CD4-positive, alpha-beta T cell (primary cell): ENCODE measurements around the gene PHLDA2. TPM values are rescaled to one million over a fixed set of nuclear protein-coding genes. Genes with fewer than 3 reads are reported as not detected.

Experiments used
- ATAC-seq: fragments of 200-7000 bp; cut with Tn5 transposase; one replicate; pipeline ENCODE4 v1.10.0; 2022; ENCODE audit warnings: mild to moderate bottlenecking; ENCODE audit not compliant: poor library complexity
- CTCF ChIA-PET: fragments of 350-600 bp; sonication (Branson Sonifier 250); formaldehyde crosslinking; loops from one replicate; lab custom pipeline; 2021; ENCODE audit warnings: antibody characterized with exemption, inconsistent platforms; lab: Charles Lee
- POLR2A ChIA-PET: fragments of 350-600 bp; sonication (Branson Sonifier 250); formaldehyde crosslinking; loops from one replicate; lab custom pipeline; 2021; ENCODE audit warnings: antibody characterized with exemption, inconsistent platforms; lab: Charles Lee
- DNase-seq, 14 experiments: peaks; one replicate each; pipeline ENCODE4 v3.0.0-alpha.2; 2013 to 2020; ENCODE audit warnings: mixed read lengths in 2 of 14
- H3K27ac ChIP-seq, 2 donors: one replicate each; pipeline versions ENCODE4 v1.5.1 to v1.7.0; 2013; ENCODE audit warnings: low read length in 2 of 2, low read depth in 1 of 2, mild to moderate bottlenecking in 1 of 2
- H3K27me3 ChIP-seq, 2 experiments: 1 replicate in 1 of 2; 2 replicates in 1 of 2; pipeline versions ENCODE4 v1.6.1 to v1.7.0; 2013; ENCODE audit warnings: low read length in 2 of 2, control low read depth in 1 of 2, mild to moderate bottlenecking in 1 of 2, moderate library complexity in 1 of 2; ENCODE audit not compliant: insufficient read depth in 2 of 2, control insufficient read depth in 1 of 2
- H3K36me3 ChIP-seq: one replicate; pipeline ENCODE4 v1.6.1; 2013; ENCODE audit warnings: low read length, control low read depth; ENCODE audit not compliant: insufficient read depth
- H3K4me1 ChIP-seq: one replicate; pipeline ENCODE4 v1.6.1; 2013; ENCODE audit warnings: low read length, control low read depth; ENCODE audit not compliant: insufficient read depth
- H3K4me3 ChIP-seq: one replicate; pipeline ENCODE4 v1.5.1; 2013; ENCODE audit warnings: mild to moderate bottlenecking, low read length, moderate library complexity
- H3K9me3 ChIP-seq, 2 experiments: 1 replicate in 1 of 2; 2 replicates in 1 of 2; pipeline versions ENCODE4 v1.6.1 to v1.7.0; 2013; ENCODE audit warnings: low read length in 2 of 2, mild to moderate bottlenecking in 2 of 2, control low read depth in 1 of 2, moderate library complexity in 1 of 2; ENCODE audit not compliant: control insufficient read depth in 1 of 2, insufficient read depth in 1 of 2
- H3K27ac Mint-ChIP-seq: one replicate; pipeline ENCODE4 v1.8.0; 2020; ENCODE audit warnings: mixed read lengths
- H3K27me3 Mint-ChIP-seq: one replicate; pipeline ENCODE4 v1.8.0; 2021; ENCODE audit warnings: mixed read lengths
- H3K36me3 Mint-ChIP-seq: one replicate; pipeline ENCODE4 v1.8.0; 2021; ENCODE audit warnings: low read depth, mixed read lengths
- H3K4me1 Mint-ChIP-seq: one replicate; pipeline ENCODE4 v1.8.0; 2021; ENCODE audit warnings: low read depth, mixed read lengths
- H3K4me3 Mint-ChIP-seq: one replicate; pipeline ENCODE4 v1.8.0; 2020; ENCODE audit warnings: mild to moderate bottlenecking, mixed read lengths
- H3K9me3 Mint-ChIP-seq: one replicate; pipeline ENCODE4 v1.8.0; 2020; ENCODE audit warnings: mixed read lengths
- intact Hi-C, 2 experiments: fragments of 100-400 bp; cut with DNase I in 1 of 2; cut with micrococcal nuclease in 1 of 2; formaldehyde crosslinking; loops; one replicate each; pipeline versions ENCODE4 v1.15.1 to v1.9.0; 2023 to 2025; cut with DNase I, micrococcal nuclease
- total RNA-seq, 174 experiments: library from RNA in 2 of 174; stranded (reverse) in 2 of 174; gene quantifications; one replicate each; pipeline ENCODE4 v1.2.3 and lab custom pipeline; 2021 to 2026
- TF ChIP-seq, protein P1 (sequence below): fragments of 200-600 bp; IDR thresholded peaks from one replicate; pipeline ENCODE4 v1.8.0; 2022; ENCODE audit warnings: antibody characterized with exemption, mild to moderate bottlenecking

The PHLDA2 gene
- total RNA-seq, 2 experiments from 2014 or later, result 1.1 to 1.3 TPM

DNA sequence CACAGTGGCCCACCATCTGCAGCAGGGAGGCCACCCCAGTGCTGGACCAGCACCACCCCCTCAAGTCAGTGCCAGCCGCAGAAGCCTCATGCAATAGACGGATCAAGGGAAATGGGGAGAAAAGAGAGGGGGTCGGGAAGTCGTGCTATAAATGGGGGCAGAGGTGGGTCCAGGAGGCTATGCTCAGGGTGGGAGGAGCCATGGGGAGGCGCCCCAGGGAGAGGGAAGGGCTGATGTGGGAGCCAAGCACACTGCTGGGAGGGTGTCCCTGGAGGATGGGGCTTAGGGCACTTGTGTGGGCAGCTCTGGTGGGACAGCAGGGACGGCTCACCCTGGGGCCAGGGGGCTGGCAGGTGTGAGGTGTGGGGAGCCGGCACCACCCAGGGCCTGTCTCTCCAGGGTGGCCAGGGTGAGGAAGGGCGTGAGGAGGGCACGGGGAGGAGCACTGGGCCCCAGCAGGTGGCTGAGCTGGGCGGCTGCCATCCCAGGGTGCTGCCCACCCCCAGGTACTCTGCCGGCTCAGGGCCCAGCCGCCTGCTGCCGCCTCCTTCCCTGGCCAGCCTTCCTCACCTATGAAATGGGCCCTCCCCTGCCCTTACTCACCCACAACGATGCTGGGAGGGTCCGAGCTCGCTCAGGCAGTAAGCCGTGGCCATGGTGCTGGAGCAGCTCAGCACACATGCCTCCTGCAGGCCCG lies 18.0 kb downstream of the PHLDA2 start:
- no peak overlapping the region for H3K27ac Mint-ChIP-seq
- no peaks in the 10 kb centered on the region for H3K9me3 Mint-ChIP-seq
- Histone ChIP-seq H3K4me1 (peaks cover 17% of the 10 kb centered on the region), H3K27me3 (no peaks in the 10 kb centered on the region), H3K9me3 (no peaks in the 10 kb centered on the region), H3K27ac (no peak overlapping the region), H3K36me3 (no peaks in the 10 kb centered on the region), H3K4me3 (no peak overlapping the region)
- no peak for ATAC-seq
- DNase-seq, result no peak
- TF ChIP-seq, protein P1, sequence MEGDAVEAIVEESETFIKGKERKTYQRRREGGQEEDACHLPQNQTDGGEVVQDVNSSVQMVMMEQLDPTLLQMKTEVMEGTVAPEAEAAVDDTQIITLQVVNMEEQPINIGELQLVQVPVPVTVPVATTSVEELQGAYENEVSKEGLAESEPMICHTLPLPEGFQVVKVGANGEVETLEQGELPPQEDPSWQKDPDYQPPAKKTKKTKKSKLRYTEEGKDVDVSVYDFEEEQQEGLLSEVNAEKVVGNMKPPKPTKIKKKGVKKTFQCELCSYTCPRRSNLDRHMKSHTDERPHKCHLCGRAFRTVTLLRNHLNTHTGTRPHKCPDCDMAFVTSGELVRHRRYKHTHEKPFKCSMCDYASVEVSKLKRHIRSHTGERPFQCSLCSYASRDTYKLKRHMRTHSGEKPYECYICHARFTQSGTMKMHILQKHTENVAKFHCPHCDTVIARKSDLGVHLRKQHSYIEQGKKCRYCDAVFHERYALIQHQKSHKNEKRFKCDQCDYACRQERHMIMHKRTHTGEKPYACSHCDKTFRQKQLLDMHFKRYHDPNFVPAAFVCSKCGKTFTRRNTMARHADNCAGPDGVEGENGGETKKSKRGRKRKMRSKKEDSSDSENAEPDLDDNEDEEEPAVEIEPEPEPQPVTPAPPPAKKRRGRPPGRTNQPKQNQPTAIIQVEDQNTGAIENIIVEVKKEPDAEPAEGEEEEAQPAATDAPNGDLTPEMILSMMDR, result no peak
- intact Hi-C loops, result no loop called here
- ChIA-PET CTCF (no interaction called here), POLR2A (no interaction called here)
- H3K4me1 Mint-ChIP-seq, result peaks cover 12% of the 10 kb centered on the region
- H3K36me3 Mint-ChIP-seq, result no peaks in the 10 kb centered on the region
- no peaks in the 10 kb centered on the region for H3K27me3 Mint-ChIP-seq
- no peak overlapping the region for H3K4me3 Mint-ChIP-seq

DNA sequence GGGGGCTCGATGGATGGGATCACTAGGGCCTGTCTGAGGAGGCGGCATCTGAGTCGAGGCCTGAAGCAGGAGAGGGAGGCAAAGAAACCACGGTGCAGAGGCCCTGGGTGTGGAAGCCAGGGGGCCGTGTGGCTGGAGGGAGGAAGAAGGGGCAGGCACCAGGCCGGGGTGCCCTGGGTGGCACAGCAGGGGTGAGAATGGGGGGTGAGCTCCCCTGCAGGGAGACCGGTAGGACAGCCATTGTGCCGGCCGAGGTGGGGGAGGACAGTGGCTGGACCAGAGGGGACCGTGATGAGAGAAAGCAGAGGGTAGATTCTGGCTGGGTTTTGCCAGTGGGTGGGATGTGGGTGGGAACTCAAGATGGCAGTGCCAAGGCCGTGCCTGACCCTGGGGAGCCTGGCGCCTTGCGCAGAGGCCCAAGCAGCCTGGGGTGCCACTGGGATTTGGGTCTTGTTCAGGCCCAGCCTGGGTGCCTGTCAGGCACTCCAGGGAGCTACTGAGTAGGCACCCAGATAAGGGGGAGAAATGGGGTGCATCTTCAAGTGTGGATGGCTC lies 18.7 kb downstream of the PHLDA2 start:
- Histone ChIP-seq H3K27me3 (no peaks in the 10 kb centered on the region), H3K36me3 (no peaks in the 10 kb centered on the region), H3K4me3 (no peak overlapping the region), H3K4me1 (peaks cover 17% of the 10 kb centered on the region), H3K9me3 (no peaks in the 10 kb centered on the region), H3K27ac (no peak overlapping the region)
- DNase-seq (no peak), ATAC-seq (no peak)
- TF ChIP-seq, protein P1, result no peak
- CTCF ChIA-PET, result no interaction called here
- H3K9me3 Mint-ChIP-seq, result no peaks in the 10 kb centered on the region
- no peak overlapping the region for H3K27ac Mint-ChIP-seq
- H3K4me1 Mint-ChIP-seq, result peaks cover 12% of the 10 kb centered on the region
- H3K27me3 Mint-ChIP-seq, result no peaks in the 10 kb centered on the region
- H3K36me3 Mint-ChIP-seq, result peaks cover 3% of the 10 kb centered on the region
- POLR2A ChIA-PET, result no interaction called here
- H3K4me3 Mint-ChIP-seq, result no peak overlapping the region
- intact Hi-C loops, result no loop called here

DNA sequence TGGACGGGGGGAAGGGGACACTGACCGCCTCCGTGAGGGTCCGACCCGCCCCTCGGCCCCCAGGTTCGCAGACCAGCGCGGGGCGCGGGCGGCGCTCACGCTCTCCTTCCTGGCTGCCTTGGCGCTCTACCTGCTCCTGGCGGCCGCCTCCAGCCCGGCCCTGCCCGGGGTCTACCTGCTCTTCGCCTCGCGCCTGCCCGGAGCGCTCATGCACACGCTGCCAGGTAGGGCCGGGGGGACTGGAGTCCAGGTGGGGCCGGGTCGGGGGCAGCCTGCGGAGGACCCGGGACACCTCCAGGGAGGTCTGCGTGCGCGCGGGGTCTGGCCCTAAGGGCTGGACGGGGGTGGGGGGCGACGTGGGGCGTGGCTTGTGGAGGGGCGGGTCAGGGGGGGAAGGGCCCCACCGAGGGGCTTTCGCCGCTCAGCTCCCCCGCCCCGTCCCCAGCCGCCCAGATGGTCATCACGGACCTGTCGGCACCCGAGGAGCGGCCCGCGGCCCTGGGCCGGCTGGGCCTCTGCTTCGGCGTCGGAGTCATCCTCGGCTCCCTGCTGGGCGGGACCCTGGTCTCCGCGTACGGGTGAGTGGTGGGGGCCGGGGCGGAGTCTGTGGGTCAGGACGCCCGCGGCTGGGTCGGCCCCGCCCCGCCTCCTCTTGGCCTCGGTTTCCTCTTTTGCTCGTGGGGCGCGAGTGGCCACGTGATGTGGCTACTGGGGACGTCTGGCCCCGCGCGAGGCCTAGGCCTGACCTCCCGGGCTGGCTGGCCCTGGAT lies 19.9 kb downstream of the PHLDA2 start:
- H3K9me3 ChIP-seq, result peaks cover 0 to 5% of the 10 kb centered on the region in 2 experiments
- H3K27ac ChIP-seq, result no peak overlapping the region
- no peak overlapping the region for H3K4me3 ChIP-seq
- peaks cover 14% of the 10 kb centered on the region for H3K4me1 ChIP-seq
- Mint-ChIP-seq H3K4me1 (peaks cover 17% of the 10 kb centered on the region), H3K9me3 (no peaks in the 10 kb centered on the region), H3K36me3 (peaks cover 5% of the 10 kb centered on the region), H3K27ac (no peak overlapping the region), H3K4me3 (no peak overlapping the region), H3K27me3 (no peaks in the 10 kb centered on the region)
- intact Hi-C loops, result no loop called here
- H3K36me3 ChIP-seq, result peaks cover 3% of the 10 kb centered on the region
- no peak for DNase-seq
- ATAC-seq, result no peak
- ChIA-PET CTCF (no interaction called here), POLR2A (no interaction called here)
- H3K27me3 ChIP-seq, result no peaks in the 10 kb centered on the region
- TF ChIP-seq, protein P1, result no peak
